Bone marrow (tissue), 2 donors: Measurements from ENCODE around the gene CDKN2C.
"Not testable (repeated sequence)": the region's sequence is repeated elsewhere in the genome, so short reads cannot be mapped to it uniquely, and the experiment has no call there.

Experiments used
- DNase-seq, 2 donors: peaks; one replicate each; lab custom pipeline; 2025; lab: John Stamatoyannopoulos, UW

The CDKN2C gene

GRCh38 chr1:50979937-50980336 lies 9.9 kb downstream of the CDKN2C start:
- no peak for DNase-seq

- no peak for DNase-seq
Measured at GRCh38 chr1:50980505-50980904, 10.5 kb downstream of the CDKN2C start.

- DNase-seq, result no peak
Measured at GRCh38 chr1:50981741-50982140, 11.7 kb downstream of the CDKN2C start.

GRCh38 chr1:50982611-50983010 lies 12.6 kb downstream of the CDKN2C start:
- DNase-seq, result no peak

GRCh38 chr1:50983219-50983802 lies 13.3 kb downstream of the CDKN2C start:
- DNase-seq, result no peak

- DNase-seq, result no peak
Measured at GRCh38 chr1:50985094-50985493, 15.0 kb downstream of the CDKN2C start.

GRCh38 chr1:50986653-50987052 lies 16.6 kb downstream of the CDKN2C start:
- no peak for DNase-seq

- no peak for DNase-seq
Measured at GRCh38 chr1:50989694-50990093, 19.6 kb downstream of the CDKN2C start.

- DNase-seq, result no peak
Measured at GRCh38 chr1:50992532-50993318, 22.7 kb downstream of the CDKN2C start.

- no peak for DNase-seq
Measured at GRCh38 chr1:50993645-50994044, 23.6 kb downstream of the CDKN2C start.

- no peak for DNase-seq
Measured at GRCh38 chr1:50994997-50995396, 25.0 kb downstream of the CDKN2C start.

GRCh38 chr1:50995651-50996050 lies 25.6 kb downstream of the CDKN2C start:
- no peak for DNase-seq

- no peak for DNase-seq
Measured at GRCh38 chr1:50996083-50996482, 26.0 kb downstream of the CDKN2C start.

GRCh38 chr1:50999375-50999774 lies 29.3 kb downstream of the CDKN2C start:
- DNase-seq, result not testable (repeated sequence)

- no peak for DNase-seq
Measured at GRCh38 chr1:51000160-51000559, 30.1 kb downstream of the CDKN2C start.

- no peak for DNase-seq
Measured at GRCh38 chr1:51000651-51001050, 30.6 kb downstream of the CDKN2C start.

GRCh38 chr1:51002516-51002915 lies 32.5 kb downstream of the CDKN2C start:
- DNase-seq, result no peak

GRCh38 chr1:51005549-51005948 lies 35.5 kb downstream of the CDKN2C start:
- DNase-seq, result not testable (repeated sequence)

- DNase-seq, result no peak
Measured at GRCh38 chr1:51009381-51009780, 39.3 kb downstream of the CDKN2C start.

- no peak for DNase-seq
Measured at GRCh38 chr1:51014878-51015277, 44.8 kb downstream of the CDKN2C start.

GRCh38 chr1:51019811-51020210 lies 49.8 kb downstream of the CDKN2C start:
- no peak for DNase-seq
